ENCODE results near the gene RCC1.

- TF ChIP-seq EZH2 (IDR thresholded peaks at IDR 0.05; ENCODE audit: borderline replicate concordance, low read depth, low read length, severe bottlenecking): no peak
- no peak for TF ChIP-seq CTCF (IDR thresholded peaks at IDR 0.05; ENCODE audit: borderline replicate concordance, extremely low read depth, low read length, poor library complexity, severe bottlenecking)
These were observed 47.2 kb downstream of the RCC1 start, which contains the start of gene TRNAU1AP for GRCh38 chr1:28552758-28553663.
